K562 (cell line): ENCODE results near the gene SURF4. TPM values are rescaled to one million over a fixed set of nuclear protein-coding genes. Genes with fewer than 3 reads are reported as not detected.
A peak's percentile ranks its signal among the peaks of the same experiment; 100 is the strongest.

Experiments
- ATAC-seq: fragments of 200-7000 bp; cut with Tn5 transposase; 3 replicates; pipeline ENCODE4 v1.9.1; 2020; ENCODE audit warnings: moderate library complexity
- BruUV-seq: library from RNA; stranded (reverse); fragments of 400-500 nt; replicated peaks from 2 replicates; lab custom pipeline; 2021; lab: Mats Ljungman, UMichigan
- CTCF ChIA-PET: fragments of 300-600 bp; formaldehyde crosslinking; extraction: SDS; loops from one replicate; lab custom pipeline; 2021; ENCODE audit warnings: low intra/inter-chr PET ratio; lab: Yijun Ruan, JAX
- POLR2A ChIA-PET: fragments of 300-600, 350-650 bp; sonication (Branson Sonifier 250); formaldehyde crosslinking; extraction: SDS; loops from one replicate; lab custom pipeline; 2021; ENCODE audit warnings: antibody characterized with exemption, inconsistent platforms; lab: Yijun Ruan, JAX
- DNase-seq, 4 experiments: peaks; one replicate each; pipeline versions ENCODE4 v3.0.0 to v3.0.0-alpha.2; 2011 to 2018; ENCODE audit warnings: low spot score in 3 of 4, mixed read lengths in 3 of 4; ENCODE audit errors: extremely low read depth in 1 of 4
- FAIRE-seq: peaks from 2 replicates; lab custom pipeline; 2011; peaks lifted over from hg19 to GRCh38; lab: Jason Lieb, UNC
- H2AFZ ChIP-seq: 2 replicates; pipeline ENCODE4 v1.6.0; 2011; ENCODE audit warnings: low read depth, low read length, control low read depth, inconsistent platforms
- H3K27ac ChIP-seq: fragments of 200-600 bp; 3 replicates; pipeline ENCODE4 v1.8.0; 2011; ENCODE audit warnings: low read depth, mild to moderate bottlenecking, control low read depth, inconsistent platforms, low read length, moderate library complexity, mixed read lengths; ENCODE audit errors: extremely low read depth
- H3K27me3 ChIP-seq, 2 experiments: fragments of 300-600 bp in 1 of 2; 2 replicates in 1 of 2; 3 replicates in 1 of 2; pipeline versions ENCODE4 v1.6.0 to v1.8.0; 2011; ENCODE audit warnings: inconsistent platforms in 2 of 2, low read length in 2 of 2, mild to moderate bottlenecking in 1 of 2, mixed read lengths in 1 of 2, moderate library complexity in 1 of 2; ENCODE audit not compliant: control insufficient read depth in 2 of 2, insufficient read depth in 2 of 2
- H3K36me3 ChIP-seq: fragments of 300-600 bp; 3 replicates; pipeline ENCODE4 v1.8.0; 2011; ENCODE audit warnings: mild to moderate bottlenecking, low read length, inconsistent platforms; ENCODE audit not compliant: control insufficient read depth, insufficient read depth
- H3K4me1 ChIP-seq, 2 experiments: fragments of 200-600 bp in 1 of 2; replicated peaks in 1 of 2; 2 replicates in 1 of 2; 3 replicates in 1 of 2; pipeline versions ENCODE4 v1.5.1 to v1.8.0; 2011; ENCODE audit warnings: inconsistent platforms in 2 of 2, low read length in 2 of 2, mild to moderate bottlenecking in 1 of 2, mixed read lengths in 1 of 2, moderate library complexity in 1 of 2; ENCODE audit not compliant: control insufficient read depth in 2 of 2, insufficient read depth in 2 of 2
- H3K4me2 ChIP-seq: 2 replicates; pipeline ENCODE4 v1.6.1; 2011; ENCODE audit warnings: low read length, control low read depth, inconsistent platforms, mixed read lengths; ENCODE audit not compliant: insufficient read depth
- H3K4me3 ChIP-seq: fragments of 200-600 bp; sonication (generic), shearing (Covaris generic); 2 replicates; pipeline ENCODE4 v1.5.1; 2016; ENCODE audit warnings: control low read depth, inconsistent platforms
- H3K79me2 ChIP-seq: fragments of 200-600 bp; 3 replicates; pipeline ENCODE4 v1.8.0; 2011; ENCODE audit warnings: low read length, inconsistent platforms; ENCODE audit not compliant: control insufficient read depth, insufficient read depth
- H3K9ac ChIP-seq, 2 experiments: 2 replicates each; pipeline versions ENCODE4 v1.6.0 to v1.6.1; 2011; ENCODE audit warnings: low read depth in 2 of 2, low read length in 2 of 2, control low read depth in 1 of 2, inconsistent platforms in 1 of 2, mild to moderate bottlenecking in 1 of 2, mixed read lengths in 1 of 2; ENCODE audit not compliant: insufficient read depth in 1 of 2
- H3K9me1 ChIP-seq: one replicate; pipeline ENCODE4 v1.6.0; 2011; ENCODE audit warnings: inconsistent platforms, mild to moderate bottlenecking, low read length, moderate library complexity; ENCODE audit not compliant: control insufficient read depth, insufficient read depth
- H3K9me3 ChIP-seq: replicated peaks from 2 replicates; pipeline ENCODE4 v1.5.1; 2011; ENCODE audit warnings: low read depth, low read length, inconsistent platforms; ENCODE audit not compliant: control insufficient read depth, insufficient read depth
- H4K20me1 ChIP-seq: replicated peaks from 2 replicates; pipeline ENCODE4 v1.6.1; 2011; ENCODE audit warnings: low read length, inconsistent platforms, mixed read lengths; ENCODE audit not compliant: control insufficient read depth, insufficient read depth
- CREBBP ChIP-seq: IDR thresholded peaks from one replicate; pipeline ENCODE4 v1.6.1; 2012; ENCODE audit warnings: low read depth, mild to moderate bottlenecking, control low read depth, inconsistent platforms, low read length
- DACH1 ChIP-seq: fragments of 450-650 bp; IDR thresholded peaks from 2 replicates; pipeline ENCODE4 v1.6.1; 2018; ENCODE audit not compliant: partially characterized antibody
- ESRRB ChIP-seq: fragments of 250-450 bp; sonication (Bioruptor Pico); IDR thresholded peaks from 2 replicates; pipeline ENCODE4 v1.5.0; 2020; ENCODE audit warnings: mild to moderate bottlenecking, moderate library complexity, borderline replicate concordance
- HNRNPL ChIP-seq: fragments of 200-400 bp; formaldehyde crosslinking; IDR thresholded peaks from 2 replicates; pipeline ENCODE4 v1.6.1; 2017; ENCODE audit warnings: low read depth, mild to moderate bottlenecking, low read length
- IRF2 ChIP-seq: sonication (generic); formaldehyde crosslinking; IDR thresholded peaks from 2 replicates; pipeline ENCODE4 v1.8.1; 2022; ENCODE audit warnings: mild to moderate bottlenecking, missing genetic modification reagents
- MIER1 ChIP-seq: fragments of 450-650 bp; IDR thresholded peaks from 2 replicates; pipeline ENCODE4 v1.6.1; 2016; ENCODE audit warnings: antibody characterized with exemption, mild to moderate bottlenecking, low read depth
- NFXL1 ChIP-seq: fragments of 450-650 bp; formaldehyde crosslinking; IDR thresholded peaks from 2 replicates; pipeline ENCODE4 v1.4.0; 2021; ENCODE audit warnings: mild to moderate bottlenecking
- PHTF2 ChIP-seq: fragments of 250-450 bp; sonication (Bioruptor Pico); IDR thresholded peaks from 2 replicates; pipeline ENCODE4 v1.5.0; 2021; ENCODE audit warnings: mild to moderate bottlenecking
- SRSF1 ChIP-seq: fragments of 200-400 bp; formaldehyde crosslinking; IDR thresholded peaks from 2 replicates; pipeline ENCODE4 v1.6.1; 2017; ENCODE audit warnings: mild to moderate bottlenecking, low read depth, low read length, moderate library complexity
- ZBTB8A ChIP-seq: fragments of 450-650 bp; IDR thresholded peaks from 2 replicates; pipeline ENCODE4 v1.6.1; 2018; ENCODE audit warnings: mild to moderate bottlenecking, moderate library complexity; ENCODE audit not compliant: partially characterized antibody
- ZC3H11A ChIP-seq: IDR thresholded peaks from 2 replicates; pipeline ENCODE4 v1.6.1; 2012; ENCODE audit warnings: low read depth, low read length, improper control_type of control experiment
- ZNF232 ChIP-seq: sonication (generic); formaldehyde crosslinking; IDR thresholded peaks from 2 replicates; pipeline ENCODE4 v1.8.0; 2022; ENCODE audit warnings: mild to moderate bottlenecking, missing genetic modification reagents
- WGBS: fragments of 100-300 bp; shearing (Covaris generic); methylation state at CpG from one replicate; pipeline ENCODE4 v1.1.6; 2016; ENCODE audit warnings: low coverage, mixed read lengths; ENCODE audit not compliant: insufficient coverage; ENCODE audit errors: missing lambda C conversion rate; 5-methylcytosine and 5-hydroxymethylcytosine counted together
- in situ Hi-C: fragments of 300-500 bp; cut with MboI; formaldehyde crosslinking; loops from 4 replicates; pipeline ENCODE4 v1.15.0; 2018; ENCODE audit warnings: inconsistent platforms, mixed read lengths
- intact Hi-C: fragments of 100-400 bp; cut with micrococcal nuclease; formaldehyde crosslinking; loops from 2 replicates; pipeline ENCODE4 v1.14.2; 2022
- polyA plus RNA-seq, 8 experiments: library from polyadenylated mRNA; depleted of rRNA in 4 of 8; stranded (reverse) in 5 of 8; unstranded in 3 of 8; fragments of >200 nt; fragmentation: Nextera tagmentation in 2 of 8; fragmentation: Illumina TruSeq in 1 of 8; extraction: Ambion mirVana in 2 of 8; extraction: Trizol in 1 of 8; gene quantifications; 2 replicates each; pipeline versions ENCODE4 v1.2.1 to v1.2.3, GENCODE V29; 2011 to 2014; ENCODE audit warnings: inconsistent platforms in 1 of 8, missing spikeins in 1 of 8
- total RNA-seq, 7 experiments: library from RNA; depleted of rRNA in 6 of 7; stranded (reverse); fragments of >200 nt in 6 of 7; fragmentation: Illumina TruSeq in 2 of 7; extraction: Trizol in 2 of 7; gene quantifications; 2 replicates each; pipeline versions ENCODE4 v1.2.1 to v1.2.3, GENCODE V29; 2011 to 2021; ENCODE audit warnings: low replicate concordance in 1 of 7
- TF ChIP-seq, protein P1 (sequence below), 2 experiments: fragments of 200-800 bp in 1 of 2; sonication (Bioruptor generic) in 1 of 2; sonication (generic) in 1 of 2; formaldehyde crosslinking in 1 of 2; IDR thresholded peaks in 1 of 2; conservative IDR thresholded peaks in 1 of 2; 2 replicates each; pipeline versions ENCODE4 v1.5.0 to v1.6.1; 2016 to 2020; ENCODE audit warnings: missing compliant biosample characterization in 1 of 2, missing genetic modification characterization in 1 of 2, missing genetic modification reagents in 1 of 2
- TF ChIP-seq, protein P2 (sequence below): IDR thresholded peaks from 2 replicates; pipeline ENCODE4 v1.6.1; 2011; ENCODE audit warnings: borderline replicate concordance, low read depth, mild to moderate bottlenecking, moderate library complexity, low read length; ENCODE audit not compliant: insufficient read depth, poor library complexity, severe bottlenecking
- TF ChIP-seq, protein P3 (sequence below), 3 experiments: IDR thresholded peaks in 2 of 3; conservative IDR thresholded peaks in 1 of 3; 2 replicates each; pipeline ENCODE4 v1.5.1; 2011 to 2012; ENCODE audit warnings: low read length in 3 of 3, mild to moderate bottlenecking in 3 of 3, control low read depth in 2 of 3, improper control_type of control experiment in 1 of 3, inconsistent platforms in 1 of 3, low read depth in 1 of 3, mixed read lengths in 1 of 3, moderate library complexity in 1 of 3; ENCODE audit not compliant: insufficient read depth in 2 of 3
- TF ChIP-seq, protein P4 (sequence below): fragments of 450-650 bp; formaldehyde crosslinking; IDR thresholded peaks from 2 replicates; pipeline ENCODE4 v1.4.0; 2020; ENCODE audit warnings: mild to moderate bottlenecking, moderate library complexity

SURF4 gene
- total and polyA plus RNA-seq, 9 of the 15 experiments (the other 6 are each of a cell fraction or from before 2014, with no cell fraction given): 8.4 to 176 (median 130) TPM

DNA sequence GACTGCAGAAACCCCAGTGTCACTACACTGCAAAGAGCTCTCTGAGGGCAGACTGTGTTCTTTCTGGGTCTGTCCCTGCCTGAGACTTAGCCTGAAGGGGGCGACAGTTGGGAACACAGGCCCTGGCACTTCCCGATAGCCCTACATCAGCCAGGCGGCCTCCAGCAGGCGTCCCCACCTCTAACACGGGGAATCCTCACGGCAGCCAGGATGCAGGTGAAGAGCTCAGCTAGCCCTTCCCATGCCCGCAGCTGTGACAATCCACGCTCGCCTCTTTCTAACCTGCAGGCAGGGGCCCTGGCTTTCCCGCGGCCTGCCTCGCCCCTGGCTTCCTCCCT lies 33.8 kb downstream of the SURF4 start:
- Histone ChIP-seq H3K4me3 (no peak overlapping the region), H3K27me3 (no peaks in the 10 kb centered on the region), H3K4me2 (no peak overlapping the region), H3K27ac (no peak overlapping the region), H3K9me1 (no peaks in the 10 kb centered on the region), H3K9me3 (no peaks in the 10 kb centered on the region), H4K20me1 (peaks cover 2% of the 10 kb centered on the region; the same call in 1 of the 2 replicates), H3K36me3 (peaks cover 83% of the 10 kb centered on the region), H3K4me1 (peaks cover 10 to 31% of the 10 kb centered on the region in 2 experiments; a peak in 4 of 5 replicates), H2AFZ (no peak overlapping the region), H3K79me2 (peaks cover 18% of the 10 kb centered on the region), H3K9ac (peak overlapping the region in 1 of 2 experiments; percentile 80; a peak in 1 of 4 replicates)
- ChIA-PET CTCF (no interaction called here), POLR2A (interaction anchor here (0.5 to 1.8 kb wide), 5 partner anchors 12 to 108 kb away, joined by 3 to 5 read pairs (median 3); no protein-coding TSS in a partner anchor)
- ATAC-seq: peak; percentile 48
- WGBS: 78% methylated on average over 6 of the region's 12 CpGs
- in situ Hi-C loops (no loop called here), intact Hi-C loops (no loop called here)
- no peak for DNase-seq
- BruUV-seq: no TSS peak
- FAIRE-seq: no peak
- no peak for TF ChIP-seq HNRNPL
- TF ChIP-seq IRF2 (CRISPR knock-in tag): no peak
- no peak for TF ChIP-seq ZNF232 (CRISPR knock-in tag)
- TF ChIP-seq MIER1: no peak
- TF ChIP-seq ZC3H11A: no peak
- TF ChIP-seq ZBTB8A: no peak
- no peak for TF ChIP-seq ESRRB (CRISPR knock-in tag)
- TF ChIP-seq, protein P1, sequence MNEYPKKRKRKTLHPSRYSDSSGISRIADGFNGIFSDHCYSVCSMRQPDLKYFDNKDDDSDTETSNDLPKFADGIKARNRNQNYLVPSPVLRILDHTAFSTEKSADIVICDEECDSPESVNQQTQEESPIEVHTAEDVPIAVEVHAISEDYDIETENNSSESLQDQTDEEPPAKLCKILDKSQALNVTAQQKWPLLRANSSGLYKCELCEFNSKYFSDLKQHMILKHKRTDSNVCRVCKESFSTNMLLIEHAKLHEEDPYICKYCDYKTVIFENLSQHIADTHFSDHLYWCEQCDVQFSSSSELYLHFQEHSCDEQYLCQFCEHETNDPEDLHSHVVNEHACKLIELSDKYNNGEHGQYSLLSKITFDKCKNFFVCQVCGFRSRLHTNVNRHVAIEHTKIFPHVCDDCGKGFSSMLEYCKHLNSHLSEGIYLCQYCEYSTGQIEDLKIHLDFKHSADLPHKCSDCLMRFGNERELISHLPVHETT (CRISPR knock-in tag; conservative IDR thresholded peaks at IDR 0.05 in 1 of 2, IDR thresholded peaks at IDR 0.05 in 1 of 2): no peak
- no peak for TF ChIP-seq PHTF2
- TF ChIP-seq DACH1: no peak
- TF ChIP-seq NFXL1 (CRISPR knock-in tag): no peak
- TF ChIP-seq, protein P2, sequence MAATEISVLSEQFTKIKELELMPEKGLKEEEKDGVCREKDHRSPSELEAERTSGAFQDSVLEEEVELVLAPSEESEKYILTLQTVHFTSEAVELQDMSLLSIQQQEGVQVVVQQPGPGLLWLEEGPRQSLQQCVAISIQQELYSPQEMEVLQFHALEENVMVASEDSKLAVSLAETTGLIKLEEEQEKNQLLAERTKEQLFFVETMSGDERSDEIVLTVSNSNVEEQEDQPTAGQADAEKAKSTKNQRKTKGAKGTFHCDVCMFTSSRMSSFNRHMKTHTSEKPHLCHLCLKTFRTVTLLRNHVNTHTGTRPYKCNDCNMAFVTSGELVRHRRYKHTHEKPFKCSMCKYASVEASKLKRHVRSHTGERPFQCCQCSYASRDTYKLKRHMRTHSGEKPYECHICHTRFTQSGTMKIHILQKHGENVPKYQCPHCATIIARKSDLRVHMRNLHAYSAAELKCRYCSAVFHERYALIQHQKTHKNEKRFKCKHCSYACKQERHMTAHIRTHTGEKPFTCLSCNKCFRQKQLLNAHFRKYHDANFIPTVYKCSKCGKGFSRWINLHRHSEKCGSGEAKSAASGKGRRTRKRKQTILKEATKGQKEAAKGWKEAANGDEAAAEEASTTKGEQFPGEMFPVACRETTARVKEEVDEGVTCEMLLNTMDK: peak; percentile 5
- TF ChIP-seq, protein P3, sequence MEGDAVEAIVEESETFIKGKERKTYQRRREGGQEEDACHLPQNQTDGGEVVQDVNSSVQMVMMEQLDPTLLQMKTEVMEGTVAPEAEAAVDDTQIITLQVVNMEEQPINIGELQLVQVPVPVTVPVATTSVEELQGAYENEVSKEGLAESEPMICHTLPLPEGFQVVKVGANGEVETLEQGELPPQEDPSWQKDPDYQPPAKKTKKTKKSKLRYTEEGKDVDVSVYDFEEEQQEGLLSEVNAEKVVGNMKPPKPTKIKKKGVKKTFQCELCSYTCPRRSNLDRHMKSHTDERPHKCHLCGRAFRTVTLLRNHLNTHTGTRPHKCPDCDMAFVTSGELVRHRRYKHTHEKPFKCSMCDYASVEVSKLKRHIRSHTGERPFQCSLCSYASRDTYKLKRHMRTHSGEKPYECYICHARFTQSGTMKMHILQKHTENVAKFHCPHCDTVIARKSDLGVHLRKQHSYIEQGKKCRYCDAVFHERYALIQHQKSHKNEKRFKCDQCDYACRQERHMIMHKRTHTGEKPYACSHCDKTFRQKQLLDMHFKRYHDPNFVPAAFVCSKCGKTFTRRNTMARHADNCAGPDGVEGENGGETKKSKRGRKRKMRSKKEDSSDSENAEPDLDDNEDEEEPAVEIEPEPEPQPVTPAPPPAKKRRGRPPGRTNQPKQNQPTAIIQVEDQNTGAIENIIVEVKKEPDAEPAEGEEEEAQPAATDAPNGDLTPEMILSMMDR (IDR thresholded peaks at IDR 0.05 in 2 of 3, conservative IDR thresholded peaks at IDR 0.05 in 1 of 3; ENCODE audit: insufficient read depth in 2 of 3, low read depth in 1 of 3, low read length in 3 of 3): peak; percentile 24 to 43 (median 30); a peak in 3 of 6 replicates
- TF ChIP-seq CREBBP: no peak
- no peak for TF ChIP-seq SRSF1
- TF ChIP-seq, protein P4, sequence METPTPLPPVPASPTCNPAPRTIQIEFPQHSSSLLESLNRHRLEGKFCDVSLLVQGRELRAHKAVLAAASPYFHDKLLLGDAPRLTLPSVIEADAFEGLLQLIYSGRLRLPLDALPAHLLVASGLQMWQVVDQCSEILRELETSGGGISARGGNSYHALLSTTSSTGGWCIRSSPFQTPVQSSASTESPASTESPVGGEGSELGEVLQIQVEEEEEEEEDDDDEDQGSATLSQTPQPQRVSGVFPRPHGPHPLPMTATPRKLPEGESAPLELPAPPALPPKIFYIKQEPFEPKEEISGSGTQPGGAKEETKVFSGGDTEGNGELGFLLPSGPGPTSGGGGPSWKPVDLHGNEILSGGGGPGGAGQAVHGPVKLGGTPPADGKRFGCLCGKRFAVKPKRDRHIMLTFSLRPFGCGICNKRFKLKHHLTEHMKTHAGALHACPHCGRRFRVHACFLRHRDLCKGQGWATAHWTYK (CRISPR knock-in tag): no peak
